GM12892 (cell line): ENCODE measurements around the gene DRC1.

Source experiments
- POLR2A ChIP-seq: IDR thresholded peaks from 2 replicates; pipeline ENCODE4 v1.6.1; 2011; ENCODE audit warnings: low read depth, low read length, control low read depth
- POLR2AphosphoS5 ChIP-seq: IDR thresholded peaks from 2 replicates; pipeline ENCODE4 v1.6.1; 2011; ENCODE audit warnings: low read depth, low read length, control low read depth

- TF ChIP-seq POLR2A (no peak), POLR2AphosphoS5 (no peak)
Measured at GRCh38 chr2:26462100-26462499, 60.4 kb downstream of the DRC1 start.
